GM18873 (cell line): ENCODE results near the gene RCHY1.
"Not testable (repeated sequence)": the region's sequence is repeated elsewhere in the genome, so short reads cannot be mapped to it uniquely, and the experiment has no call there.

Source experiments
- ATAC-seq: cut with Tn5 transposase; IDR thresholded peaks from one replicate; pipeline ENCODE4 v1.9.1; 2021; ENCODE audit warnings: mild to moderate bottlenecking, moderate library complexity, moderate number of reproducible peaks; ENCODE audit not compliant: unreplicated experiment, low FRiP score

Gene RCHY1

DNA sequence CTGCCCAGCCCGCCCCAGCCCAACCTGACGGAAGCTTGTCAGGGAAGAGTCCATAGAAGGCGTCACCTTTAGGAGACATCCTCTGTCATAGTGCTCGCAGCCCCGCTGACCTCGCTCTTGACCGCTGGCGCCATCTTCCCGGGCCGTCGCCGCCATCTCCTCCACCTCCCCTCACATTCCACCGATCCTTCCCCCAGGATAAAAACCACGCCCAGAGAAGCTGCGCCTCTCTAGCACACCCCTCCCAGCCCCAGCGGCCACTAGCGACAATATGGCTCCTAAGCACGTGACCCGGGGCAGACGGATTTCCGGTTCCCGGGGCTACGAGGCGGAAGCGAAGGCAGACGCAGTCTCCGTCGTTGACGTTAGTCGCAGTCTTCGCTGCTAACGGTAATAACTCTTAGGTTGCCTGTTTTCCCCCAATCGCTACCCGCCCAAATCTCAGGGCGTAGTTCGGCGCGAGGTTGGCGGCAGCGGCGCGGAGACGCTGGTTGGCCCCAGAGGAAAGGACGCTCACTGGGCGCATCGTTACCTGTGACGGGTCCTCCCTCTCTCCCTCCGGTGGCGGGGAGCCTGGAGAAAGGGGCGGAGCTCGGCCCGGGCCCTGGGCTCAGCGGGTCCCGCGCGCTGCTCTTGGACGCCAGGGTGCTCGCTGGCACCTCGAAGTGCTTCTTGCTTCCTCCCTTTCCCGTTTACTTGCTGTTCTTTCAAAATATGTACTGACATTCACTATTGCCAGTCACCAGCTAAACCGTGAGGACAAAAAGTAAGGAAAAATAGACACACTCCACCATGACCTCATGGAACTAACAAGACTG lies at the start of gene RCHY1, which contains the start of gene THAP6:
Gene RCHY1 (minus strand): TSS at position 273 of the 818 bp plus-strand sequence. CDS start 117 bp downstream, at position 156.
Gene THAP6 (plus strand): TSS at position 343 of the 818 bp plus-strand sequence. CDS start 980 bp downstream, outside the sequence.
- ATAC-seq = peak; percentile 94

DNA sequence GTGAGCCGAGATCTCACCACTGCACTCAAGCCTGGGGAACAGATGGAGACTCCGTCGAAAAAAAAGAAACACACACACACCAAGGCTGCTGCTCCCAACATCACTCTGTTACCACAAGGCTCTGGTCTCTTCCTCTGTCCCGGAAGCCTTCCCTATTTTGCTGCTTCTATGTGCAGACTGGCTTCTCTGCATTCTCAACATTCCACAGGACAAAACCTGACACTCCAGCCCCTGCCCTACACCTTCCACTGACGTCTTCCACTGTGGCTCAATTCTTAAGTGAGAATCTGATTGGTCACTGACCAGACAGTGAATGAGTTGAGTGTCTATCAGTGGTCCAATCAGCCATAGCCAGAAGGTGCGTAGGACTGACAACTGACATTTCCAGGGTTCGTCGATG lies 47.6 kb upstream of the RCHY1 start:
- no peak for ATAC-seq

DNA sequence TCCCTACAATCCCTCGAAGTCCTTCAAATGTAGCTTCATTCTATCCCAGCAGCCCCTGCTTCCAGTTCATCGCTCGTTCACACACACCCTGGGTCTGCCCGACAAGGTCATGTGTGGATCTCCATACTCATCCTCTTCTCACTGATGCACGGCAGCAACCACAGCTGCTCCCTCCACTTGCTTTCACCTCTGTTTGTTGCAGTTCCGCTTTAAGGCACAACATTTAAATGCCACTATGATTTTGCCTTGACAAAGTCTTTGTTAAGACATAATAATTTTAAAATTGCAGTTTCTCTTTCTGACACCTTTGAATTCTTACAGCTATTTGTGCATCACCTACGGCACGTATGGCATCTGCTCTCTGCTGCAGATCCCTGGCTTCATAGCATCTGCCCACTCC lies 43.5 kb upstream of the RCHY1 start:
- ATAC-seq = no peak

DNA sequence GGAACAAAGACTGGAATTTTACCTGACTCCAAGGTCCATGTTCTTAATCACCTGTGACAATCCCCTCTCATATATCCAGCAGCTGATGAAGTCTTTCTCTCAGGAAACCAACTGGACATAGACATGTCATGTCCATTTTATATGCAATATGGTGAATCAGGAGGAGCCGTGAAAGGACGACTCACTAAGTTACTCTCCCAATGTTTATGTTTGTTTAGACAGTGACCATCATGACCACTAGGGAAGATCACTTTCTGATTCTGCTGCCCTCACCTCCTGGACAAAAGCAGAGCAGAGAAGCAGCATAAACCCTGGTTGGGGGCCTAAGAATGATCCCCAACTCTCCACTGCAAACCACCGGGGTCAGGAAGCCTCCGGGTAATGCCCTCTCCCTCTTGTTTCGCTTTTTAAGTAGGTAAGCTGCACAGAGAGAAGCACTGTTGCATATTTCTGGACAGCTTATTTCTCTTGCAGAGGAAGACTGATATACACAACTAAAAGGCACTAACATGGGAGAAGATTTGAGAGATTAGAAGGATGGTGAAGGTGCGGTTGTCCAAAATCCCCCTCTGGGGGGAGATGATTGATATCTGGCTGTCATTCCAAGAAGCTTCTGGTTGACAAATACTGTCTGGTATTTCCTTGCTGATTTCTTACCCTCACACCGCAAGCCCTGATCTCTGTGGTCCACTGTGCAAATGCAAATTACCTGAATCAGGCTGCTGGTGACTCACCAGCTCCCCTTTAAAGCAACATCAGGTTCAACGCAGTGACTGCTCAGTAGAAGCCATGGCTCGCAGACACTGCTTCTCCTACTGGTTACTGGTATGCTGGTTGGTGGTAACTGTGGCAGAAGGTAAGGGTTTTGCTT lies 41.3 kb upstream of the RCHY1 start, which contains the start of gene ODAPH:
Gene ODAPH (plus strand): TSS at position 773 of the 871 bp plus-strand sequence. CDS start 17 bp downstream, at position 790.
- ATAC-seq = peak; percentile 98

DNA sequence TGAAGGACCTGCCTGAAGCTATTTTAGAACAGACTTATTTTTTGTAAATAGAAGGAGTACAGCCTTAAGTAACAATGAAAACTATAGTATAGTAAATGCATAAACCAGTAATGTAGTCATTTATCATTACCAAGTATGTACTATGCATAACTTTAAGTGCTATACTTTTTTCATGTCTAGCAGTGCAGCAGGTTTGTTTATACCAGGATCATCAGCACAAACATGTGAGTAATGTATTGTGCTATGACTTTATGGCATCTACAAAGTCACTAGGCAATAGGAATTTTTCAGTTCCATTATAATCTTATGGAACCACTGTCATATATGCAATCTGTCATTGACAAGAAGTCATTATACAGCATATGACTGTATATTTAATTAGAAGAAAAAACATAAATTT lies 38.2 kb upstream of the RCHY1 start:
- ATAC-seq = no peak

DNA sequence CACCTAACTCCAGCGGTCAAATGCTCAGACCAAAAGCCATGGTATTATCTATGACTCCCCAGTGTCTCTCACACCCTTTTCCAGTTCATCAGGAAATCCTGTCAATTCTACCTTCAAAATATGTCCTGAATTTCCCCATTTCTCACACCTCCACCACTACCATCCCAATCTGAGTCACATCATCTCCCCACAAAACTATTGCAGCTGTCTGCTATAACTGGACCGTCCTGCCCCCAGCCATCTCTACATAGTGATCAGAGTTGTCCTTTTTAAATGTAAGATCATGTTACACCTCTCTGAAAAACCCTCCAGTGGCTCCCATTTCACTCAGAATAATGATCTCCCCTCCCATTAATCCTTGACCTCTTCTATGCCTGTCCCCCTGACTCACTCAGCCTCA lies 34.8 kb upstream of the RCHY1 start:
- no peak for ATAC-seq

DNA sequence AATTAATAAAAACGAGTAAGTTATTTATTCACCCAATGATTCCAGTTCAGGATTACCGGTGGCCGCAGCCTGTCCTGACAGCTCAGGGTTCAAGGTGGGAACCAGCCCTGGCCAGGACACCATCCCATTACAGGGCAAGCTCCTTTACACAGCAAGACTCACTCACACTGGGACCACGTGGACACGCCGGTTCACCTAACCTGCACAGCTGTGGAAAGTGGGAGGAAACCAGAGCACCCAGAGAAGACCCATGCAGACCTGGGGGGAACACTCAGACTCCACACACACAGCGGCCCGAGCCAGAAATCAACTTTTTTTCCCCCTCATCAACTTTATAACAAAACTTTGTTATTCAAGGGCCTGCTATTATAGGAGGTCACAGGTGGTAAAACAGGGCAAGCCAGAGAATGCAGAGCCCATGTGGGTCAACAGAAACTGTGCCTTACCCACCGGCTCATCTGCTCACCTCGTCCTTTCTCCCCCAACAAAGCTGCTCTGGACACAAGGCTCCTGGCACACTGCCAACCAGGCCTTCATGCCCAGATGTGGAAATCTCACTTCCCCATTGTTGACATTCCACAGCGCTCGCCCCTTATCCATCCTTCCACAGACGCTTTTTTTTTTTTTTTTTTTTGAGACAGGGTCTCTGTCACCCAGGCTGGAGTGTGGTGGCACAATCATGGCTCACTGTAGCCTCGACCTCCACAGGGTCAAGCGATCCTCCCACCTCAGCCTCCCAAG lies 33.6 kb upstream of the RCHY1 start:
- no peak for ATAC-seq

DNA sequence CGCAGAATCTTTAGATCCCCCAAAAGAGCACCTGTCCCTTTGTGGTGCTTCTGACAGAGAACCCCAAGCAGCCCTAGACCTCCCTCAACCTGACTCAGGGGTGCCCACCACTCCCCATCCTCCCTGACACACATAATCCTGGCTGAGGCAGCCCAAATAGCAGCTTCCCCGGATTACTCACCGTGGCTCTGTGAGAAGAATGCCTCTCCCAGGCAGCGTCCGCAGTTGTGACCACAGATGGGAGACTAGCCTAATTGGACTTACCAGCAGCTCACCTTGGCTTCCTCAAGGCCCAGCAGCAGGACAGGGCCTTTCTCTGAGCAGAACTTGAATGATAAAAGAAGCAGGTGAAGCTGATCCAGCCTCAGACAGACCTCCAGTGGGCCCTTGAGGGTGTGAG lies 31.3 kb upstream of the RCHY1 start:
- no peak for ATAC-seq

DNA sequence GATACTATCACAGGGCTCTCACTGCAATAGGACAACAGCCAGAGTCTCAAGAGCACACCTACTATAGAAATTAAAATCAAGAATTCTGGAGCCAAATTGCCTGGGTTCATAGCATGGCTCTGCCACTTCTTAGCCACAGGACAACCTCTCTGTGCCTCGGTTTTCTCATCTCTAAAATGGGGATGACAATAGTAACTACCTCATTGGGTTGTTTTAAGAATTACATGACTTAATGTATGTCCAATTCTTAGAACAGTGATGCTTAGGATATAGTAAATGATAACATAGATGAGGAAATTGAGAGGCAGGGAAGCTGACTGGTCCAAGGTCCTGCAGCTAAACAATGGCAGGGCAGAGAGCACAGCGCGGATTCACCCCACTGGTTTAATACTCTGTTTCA lies 30.7 kb upstream of the RCHY1 start:
- no peak for ATAC-seq

DNA sequence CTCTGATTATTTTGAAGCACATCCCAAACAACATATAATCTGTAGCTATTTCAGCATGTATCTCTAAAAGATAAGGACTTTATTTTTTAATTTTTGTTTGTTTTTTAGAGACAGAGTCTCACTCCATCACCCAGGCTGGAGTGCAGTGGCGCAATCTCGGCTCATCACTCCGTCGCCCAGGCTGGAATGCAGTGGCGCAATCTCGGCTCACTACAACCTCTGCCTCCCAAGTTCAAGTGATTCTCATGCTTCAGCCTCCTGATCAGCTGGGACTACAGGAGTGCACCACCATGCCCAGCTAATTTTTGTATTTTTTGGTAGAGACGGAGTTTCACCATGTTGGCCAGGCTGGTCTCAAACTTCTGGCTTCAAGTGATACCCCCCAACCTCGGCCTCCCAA lies 30.0 kb upstream of the RCHY1 start:
- ATAC-seq = not testable (repeated sequence)

DNA sequence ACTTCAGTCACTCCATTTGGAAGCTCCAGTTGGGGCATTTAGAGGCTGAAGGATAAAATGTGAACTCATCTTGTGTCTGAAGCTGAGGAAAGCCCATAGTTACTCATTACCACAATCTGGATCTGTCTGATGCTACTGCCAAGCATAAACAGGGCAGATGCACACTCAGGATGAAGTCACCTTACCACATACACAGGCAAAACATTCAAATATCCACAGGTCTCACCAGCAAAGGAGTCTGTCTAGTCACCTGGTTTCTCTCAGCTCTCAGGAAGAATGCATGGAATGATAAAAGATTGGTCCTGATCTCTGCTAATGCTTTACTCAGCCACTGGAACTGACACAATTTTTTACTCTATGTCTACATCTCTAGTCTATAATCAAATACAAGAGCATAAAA lies 28.6 kb upstream of the RCHY1 start:
- no peak for ATAC-seq

DNA sequence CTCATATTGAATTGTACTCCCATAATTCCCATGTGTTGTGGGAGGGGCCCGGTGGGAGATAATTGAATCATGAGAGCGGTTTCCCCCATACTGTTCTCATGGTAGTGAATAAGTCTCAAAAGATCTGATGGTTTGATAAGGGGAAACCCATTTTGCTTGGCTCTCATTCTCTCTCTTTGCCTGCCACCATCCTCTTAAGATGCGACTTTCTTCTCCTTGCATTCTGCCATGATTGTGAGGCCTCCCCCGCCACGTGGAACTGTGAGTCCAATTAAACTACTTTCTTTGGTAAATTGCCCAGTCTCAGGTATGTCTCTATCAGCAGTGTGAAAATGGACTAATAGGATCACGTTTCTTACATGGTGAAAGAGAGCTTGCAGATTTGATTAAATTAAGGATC lies 23.1 kb upstream of the RCHY1 start:
- not testable (repeated sequence) for ATAC-seq

DNA sequence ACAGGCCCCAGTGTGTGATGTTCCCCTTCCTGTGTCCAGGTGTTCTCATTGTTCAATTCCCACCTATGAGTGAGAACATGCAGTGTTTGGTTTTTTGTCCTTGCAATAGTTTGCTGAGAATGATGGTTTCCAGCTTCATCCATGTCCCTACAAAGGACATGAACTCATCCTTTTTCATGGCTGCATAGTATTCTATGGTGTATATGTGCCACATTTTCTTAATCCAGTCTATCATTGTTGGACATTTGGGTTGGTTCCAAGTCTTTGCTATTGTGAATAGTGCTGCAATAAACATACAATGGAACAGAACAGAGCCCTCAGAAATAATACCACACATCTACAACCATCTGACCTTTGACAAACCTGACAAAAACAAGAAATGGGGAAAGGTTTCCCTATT lies 19.7 kb upstream of the RCHY1 start:
- not testable (repeated sequence) for ATAC-seq

DNA sequence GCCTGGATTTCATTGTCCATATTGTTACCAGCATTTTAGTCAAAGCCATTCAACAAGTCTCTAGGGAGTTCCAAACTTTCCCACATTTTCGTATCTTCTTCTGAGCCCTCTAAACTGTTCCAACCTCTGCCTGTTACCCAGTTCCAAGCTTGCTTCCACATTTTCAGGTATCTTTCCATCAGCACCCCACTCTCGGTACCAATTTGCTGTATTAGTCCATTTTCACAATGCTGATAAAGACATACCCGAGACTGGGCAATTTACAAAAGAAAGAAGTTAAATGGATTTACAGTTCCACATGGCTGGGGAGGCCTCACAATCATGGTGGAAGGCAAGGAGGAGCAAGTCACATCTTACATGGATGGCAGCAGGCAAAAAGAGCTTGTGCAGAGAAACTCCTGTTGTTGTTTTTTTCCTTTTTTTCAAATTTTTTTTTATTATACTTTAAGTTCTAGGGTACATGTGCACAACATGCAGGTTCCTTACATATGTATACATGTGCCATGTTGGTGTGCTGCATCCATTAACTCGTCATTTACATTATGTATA lies 19.2 kb upstream of the RCHY1 start:
- ATAC-seq = not testable (repeated sequence)

DNA sequence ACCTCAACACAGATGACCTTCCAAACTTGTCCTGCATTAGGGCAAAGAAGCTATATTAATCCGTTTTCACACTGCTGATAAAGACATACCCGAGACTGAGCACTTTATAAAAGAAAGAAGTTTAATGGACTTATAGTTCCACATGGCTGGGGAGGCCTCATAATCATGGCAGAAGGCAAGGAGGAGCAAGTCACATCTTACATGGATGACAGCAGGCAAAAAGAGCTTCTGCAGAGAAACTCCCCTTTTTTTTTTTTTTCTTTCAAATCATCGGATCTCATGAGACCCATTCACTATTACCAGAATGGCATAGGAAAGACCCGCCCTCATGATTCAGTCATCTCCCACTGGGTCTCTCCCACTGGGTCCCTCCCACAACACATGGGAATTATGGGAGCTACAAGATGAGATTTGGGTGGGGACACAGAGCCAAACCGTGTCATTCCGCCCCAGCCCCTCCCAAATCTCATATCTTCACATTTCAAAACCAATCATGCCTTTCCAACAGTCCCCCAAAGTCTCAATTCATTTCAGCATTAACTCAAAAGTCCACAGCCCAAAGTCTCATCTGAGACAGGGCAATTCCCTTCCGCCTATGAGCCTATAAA lies 17.4 kb upstream of the RCHY1 start:
- not testable (repeated sequence) for ATAC-seq

DNA sequence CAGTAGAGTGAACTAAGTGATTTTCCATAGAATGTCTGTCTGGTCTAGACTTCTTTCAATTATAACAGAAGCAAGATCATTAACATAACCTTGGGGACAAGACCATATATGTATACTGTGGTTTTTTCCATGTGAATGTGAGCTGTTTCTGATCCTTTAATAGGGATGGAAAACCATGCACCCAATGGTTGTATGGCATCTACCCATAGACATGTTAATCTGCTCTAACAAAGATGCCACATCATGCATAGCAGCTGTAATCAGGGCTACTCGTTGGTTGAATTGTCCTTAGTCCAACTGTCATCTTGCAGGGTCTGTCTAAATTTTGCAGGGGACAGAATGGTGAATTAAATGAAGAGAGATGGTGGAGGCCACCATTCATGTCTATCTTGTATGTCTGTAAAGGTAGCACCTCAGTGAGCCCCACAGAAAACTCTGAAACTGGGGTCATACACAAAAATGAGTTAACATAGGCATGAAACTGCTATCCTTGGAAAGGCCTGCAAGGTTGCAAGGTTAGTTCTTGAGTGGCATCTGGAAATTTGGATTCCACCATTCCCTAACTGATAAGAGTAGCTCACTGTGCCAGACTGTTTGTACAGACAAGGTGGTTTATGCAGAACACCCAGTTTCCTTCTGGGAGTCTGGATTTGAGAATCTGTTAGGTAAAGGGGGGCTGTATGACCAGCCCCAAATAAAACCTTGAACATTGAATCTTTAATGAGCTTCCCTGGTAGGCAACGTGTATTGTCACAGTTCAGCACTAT lies 16.5 kb upstream of the RCHY1 start:
- ATAC-seq = no peak

DNA sequence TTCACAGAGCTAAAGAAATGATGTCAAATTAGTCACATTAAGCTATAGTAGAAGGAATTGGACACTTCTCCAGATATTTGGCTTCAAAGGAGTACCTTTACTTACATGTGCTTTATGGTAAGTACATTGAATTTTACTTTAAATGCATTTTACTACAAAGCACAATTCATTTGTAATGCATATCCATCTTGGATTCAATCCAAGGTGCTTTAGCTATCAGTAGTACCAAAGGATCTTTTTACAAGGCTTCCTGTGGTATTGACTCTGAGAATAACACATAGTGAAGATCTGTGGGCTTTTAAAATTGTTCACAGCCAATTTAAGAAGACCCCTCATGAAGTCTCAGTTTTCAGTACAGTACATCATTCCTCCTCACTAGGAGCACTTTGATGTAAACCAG lies 13.3 kb upstream of the RCHY1 start:
- ATAC-seq = no peak

DNA sequence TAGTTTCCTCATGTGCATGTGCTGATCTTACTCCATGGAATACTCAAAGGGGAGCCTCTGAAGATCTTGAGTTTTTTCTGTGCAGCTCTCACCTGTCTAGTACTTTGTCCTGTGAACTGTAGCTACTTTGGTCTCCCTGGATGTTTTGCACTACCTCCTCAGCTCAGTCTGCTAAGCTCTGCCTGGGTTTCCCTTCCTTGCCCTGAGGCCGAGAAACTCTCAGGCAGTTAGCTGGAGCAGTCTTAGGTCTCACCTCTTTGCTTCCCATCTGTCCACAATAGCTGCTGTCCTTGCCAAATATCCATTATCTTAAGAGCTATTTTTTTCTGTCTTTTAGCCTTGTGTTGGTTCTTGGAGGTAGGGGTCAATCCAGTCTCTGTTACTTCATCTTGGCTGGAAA lies 11.7 kb upstream of the RCHY1 start:
- ATAC-seq = no peak

DNA sequence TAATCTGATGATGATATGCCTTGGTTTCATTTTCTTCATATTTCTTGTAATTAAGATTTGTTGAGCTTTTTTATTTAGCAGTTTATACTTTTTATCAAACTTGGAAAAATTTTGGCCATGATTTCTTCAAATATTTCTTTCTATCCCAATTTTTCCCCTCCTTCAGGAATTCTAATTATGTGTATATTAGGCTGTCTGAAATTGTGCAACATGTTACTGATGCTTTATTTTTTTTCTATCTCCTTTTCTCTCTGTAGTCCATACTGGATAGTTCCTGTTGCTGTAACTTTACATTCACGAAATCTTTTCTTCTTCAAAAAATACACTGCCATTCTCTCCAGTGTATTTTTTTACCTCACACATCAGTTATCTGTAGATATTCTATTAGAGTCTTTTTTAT lies 10.9 kb upstream of the RCHY1 start:
- ATAC-seq = no peak
